K562 (cell line): ENCODE results near the gene ECSIT. TPM values are rescaled to one million over a fixed set of nuclear protein-coding genes. Genes with fewer than 3 reads are reported as not detected.

ENCODE experiments used
- ATAC-seq: fragments of 200-7000 bp; cut with Tn5 transposase; 3 replicates; pipeline ENCODE4 v1.9.1; 2020; ENCODE audit warnings: moderate library complexity
- BruUV-seq: library from RNA; stranded (reverse); fragments of 400-500 nt; replicated peaks from 2 replicates; lab custom pipeline; 2021; lab: Mats Ljungman, UMichigan
- CTCF ChIA-PET: fragments of 300-600 bp; formaldehyde crosslinking; extraction: SDS; loops from one replicate; lab custom pipeline; 2021; ENCODE audit warnings: low intra/inter-chr PET ratio; lab: Yijun Ruan, JAX
- POLR2A ChIA-PET: fragments of 300-600, 350-650 bp; sonication (Branson Sonifier 250); formaldehyde crosslinking; extraction: SDS; loops from one replicate; lab custom pipeline; 2021; ENCODE audit warnings: antibody characterized with exemption, inconsistent platforms; lab: Yijun Ruan, JAX
- DNase-seq, 4 experiments: peaks; one replicate each; pipeline versions ENCODE4 v3.0.0 to v3.0.0-alpha.2; 2011 to 2018; ENCODE audit warnings: low spot score in 3 of 4, mixed read lengths in 3 of 4; ENCODE audit errors: extremely low read depth in 1 of 4
- FAIRE-seq: peaks from 2 replicates; lab custom pipeline; 2011; peaks lifted over from hg19 to GRCh38; lab: Jason Lieb, UNC
- H2AFZ ChIP-seq: 2 replicates; pipeline ENCODE4 v1.6.0; 2011; ENCODE audit warnings: low read depth, low read length, control low read depth, inconsistent platforms
- H3K27ac ChIP-seq: fragments of 200-600 bp; 3 replicates; pipeline ENCODE4 v1.8.0; 2011; ENCODE audit warnings: low read depth, mild to moderate bottlenecking, control low read depth, inconsistent platforms, low read length, moderate library complexity, mixed read lengths; ENCODE audit errors: extremely low read depth
- H3K27me3 ChIP-seq, 2 experiments: fragments of 300-600 bp in 1 of 2; 2 replicates in 1 of 2; 3 replicates in 1 of 2; pipeline versions ENCODE4 v1.6.0 to v1.8.0; 2011; ENCODE audit warnings: inconsistent platforms in 2 of 2, low read length in 2 of 2, mild to moderate bottlenecking in 1 of 2, mixed read lengths in 1 of 2, moderate library complexity in 1 of 2; ENCODE audit not compliant: control insufficient read depth in 2 of 2, insufficient read depth in 2 of 2
- H3K36me3 ChIP-seq: fragments of 300-600 bp; 3 replicates; pipeline ENCODE4 v1.8.0; 2011; ENCODE audit warnings: mild to moderate bottlenecking, low read length, inconsistent platforms; ENCODE audit not compliant: control insufficient read depth, insufficient read depth
- H3K4me1 ChIP-seq, 2 experiments: fragments of 200-600 bp in 1 of 2; replicated peaks in 1 of 2; 2 replicates in 1 of 2; 3 replicates in 1 of 2; pipeline versions ENCODE4 v1.5.1 to v1.8.0; 2011; ENCODE audit warnings: inconsistent platforms in 2 of 2, low read length in 2 of 2, mild to moderate bottlenecking in 1 of 2, mixed read lengths in 1 of 2, moderate library complexity in 1 of 2; ENCODE audit not compliant: control insufficient read depth in 2 of 2, insufficient read depth in 2 of 2
- H3K4me2 ChIP-seq: 2 replicates; pipeline ENCODE4 v1.6.1; 2011; ENCODE audit warnings: low read length, control low read depth, inconsistent platforms, mixed read lengths; ENCODE audit not compliant: insufficient read depth
- H3K4me3 ChIP-seq: fragments of 200-600 bp; sonication (generic), shearing (Covaris generic); 2 replicates; pipeline ENCODE4 v1.5.1; 2016; ENCODE audit warnings: control low read depth, inconsistent platforms
- H3K79me2 ChIP-seq: fragments of 200-600 bp; 3 replicates; pipeline ENCODE4 v1.8.0; 2011; ENCODE audit warnings: low read length, inconsistent platforms; ENCODE audit not compliant: control insufficient read depth, insufficient read depth
- H3K9ac ChIP-seq, 2 experiments: 2 replicates each; pipeline versions ENCODE4 v1.6.0 to v1.6.1; 2011; ENCODE audit warnings: low read depth in 2 of 2, low read length in 2 of 2, control low read depth in 1 of 2, inconsistent platforms in 1 of 2, mild to moderate bottlenecking in 1 of 2, mixed read lengths in 1 of 2; ENCODE audit not compliant: insufficient read depth in 1 of 2
- H3K9me1 ChIP-seq: one replicate; pipeline ENCODE4 v1.6.0; 2011; ENCODE audit warnings: inconsistent platforms, mild to moderate bottlenecking, low read length, moderate library complexity; ENCODE audit not compliant: control insufficient read depth, insufficient read depth
- H3K9me3 ChIP-seq: replicated peaks from 2 replicates; pipeline ENCODE4 v1.5.1; 2011; ENCODE audit warnings: low read depth, low read length, inconsistent platforms; ENCODE audit not compliant: control insufficient read depth, insufficient read depth
- H4K20me1 ChIP-seq: replicated peaks from 2 replicates; pipeline ENCODE4 v1.6.1; 2011; ENCODE audit warnings: low read length, inconsistent platforms, mixed read lengths; ENCODE audit not compliant: control insufficient read depth, insufficient read depth
- ATF7 ChIP-seq: fragments of 450-650 bp; IDR thresholded peaks from 2 replicates; pipeline ENCODE4 v1.7.1; 2014; ENCODE audit warnings: mild to moderate bottlenecking, moderate library complexity
- GTF2F1 ChIP-seq: IDR thresholded peaks from 2 replicates; pipeline ENCODE4 v1.6.1; 2011; ENCODE audit warnings: low read depth, low read length, improper control_type of control experiment
- MAFG ChIP-seq: fragments of 450-650 bp; conservative IDR thresholded peaks from 2 replicates; pipeline ENCODE4 v1.6.1; 2016; ENCODE audit warnings: missing genetic modification characterization, missing compliant biosample characterization
- NR3C1 ChIP-seq: sonication (generic); formaldehyde crosslinking; IDR thresholded peaks from 2 replicates; pipeline ENCODE4 v1.8.1; 2022; ENCODE audit warnings: missing genetic modification reagents
- PCBP1 ChIP-seq: fragments of 200-400 bp; formaldehyde crosslinking; IDR thresholded peaks from 2 replicates; pipeline ENCODE4 v1.6.1; 2018; ENCODE audit warnings: mild to moderate bottlenecking, low read depth, low read length; ENCODE audit not compliant: poor library complexity, severe bottlenecking
- RBM34 ChIP-seq: fragments of 200-400 bp; formaldehyde crosslinking; IDR thresholded peaks from 2 replicates; pipeline ENCODE4 v1.6.1; 2018; ENCODE audit warnings: low read length, borderline replicate concordance; ENCODE audit not compliant: insufficient read depth
- RFX1 ChIP-seq: fragments of 450-650 bp; IDR thresholded peaks from 2 replicates; pipeline ENCODE4 v1.6.1; 2016; ENCODE audit warnings: mild to moderate bottlenecking, moderate library complexity
- SP1 ChIP-seq: sonication (generic); formaldehyde crosslinking; IDR thresholded peaks from 2 replicates; pipeline ENCODE4 v1.8.1; 2022; ENCODE audit warnings: mild to moderate bottlenecking, missing genetic modification reagents
- SP2 ChIP-seq: IDR thresholded peaks from 2 replicates; pipeline ENCODE4 v1.6.1; 2011; ENCODE audit warnings: mild to moderate bottlenecking, low read depth, low read length, moderate library complexity; ENCODE audit not compliant: poor library complexity, severe bottlenecking; ENCODE audit errors: extremely low read depth
- ZBTB1 ChIP-seq: sonication (generic); formaldehyde crosslinking; IDR thresholded peaks from 2 replicates; pipeline ENCODE4 v1.8.1; 2023; ENCODE audit warnings: missing genetic modification reagents, low read depth, mild to moderate bottlenecking, borderline replicate concordance
- ZC3H4 ChIP-seq: sonication (generic); formaldehyde crosslinking; IDR thresholded peaks from 2 replicates; pipeline ENCODE4 v1.9.0; 2021; ENCODE audit warnings: missing genetic modification reagents, borderline replicate concordance
- ZNF239 ChIP-seq: fragments of 250-450 bp; sonication (Bioruptor Pico); IDR thresholded peaks from 2 replicates; pipeline ENCODE4 v1.4.0; 2020; ENCODE audit warnings: mild to moderate bottlenecking
- ZNF282 ChIP-seq: sonication (generic); formaldehyde crosslinking; IDR thresholded peaks from 2 replicates; pipeline ENCODE4 v1.8.1; 2023; ENCODE audit warnings: missing genetic modification reagents
- ZNF589 ChIP-seq: fragments of 200-800 bp; sonication (Bioruptor generic); IDR thresholded peaks from 2 replicates; pipeline ENCODE4 v1.6.1; 2016; ENCODE audit warnings: low read depth, missing genetic modification characterization, missing compliant biosample characterization
- WGBS: fragments of 100-300 bp; shearing (Covaris generic); methylation state at CpG from one replicate; pipeline ENCODE4 v1.1.6; 2016; ENCODE audit warnings: low coverage, mixed read lengths; ENCODE audit not compliant: insufficient coverage; ENCODE audit errors: missing lambda C conversion rate; 5-methylcytosine and 5-hydroxymethylcytosine counted together
- in situ Hi-C: fragments of 300-500 bp; cut with MboI; formaldehyde crosslinking; loops from 4 replicates; pipeline ENCODE4 v1.15.0; 2018; ENCODE audit warnings: inconsistent platforms, mixed read lengths
- intact Hi-C: fragments of 100-400 bp; cut with micrococcal nuclease; formaldehyde crosslinking; loops from 2 replicates; pipeline ENCODE4 v1.14.2; 2022
- polyA plus RNA-seq, 8 experiments: library from polyadenylated mRNA; depleted of rRNA in 4 of 8; stranded (reverse) in 5 of 8; unstranded in 3 of 8; fragments of >200 nt; fragmentation: Nextera tagmentation in 2 of 8; fragmentation: Illumina TruSeq in 1 of 8; extraction: Ambion mirVana in 2 of 8; extraction: Trizol in 1 of 8; gene quantifications; 2 replicates each; pipeline versions ENCODE4 v1.2.1 to v1.2.3, GENCODE V29; 2011 to 2014; ENCODE audit warnings: inconsistent platforms in 1 of 8, missing spikeins in 1 of 8
- total RNA-seq, 7 experiments: library from RNA; depleted of rRNA in 6 of 7; stranded (reverse); fragments of >200 nt in 6 of 7; fragmentation: Illumina TruSeq in 2 of 7; extraction: Trizol in 2 of 7; gene quantifications; 2 replicates each; pipeline versions ENCODE4 v1.2.1 to v1.2.3, GENCODE V29; 2011 to 2021; ENCODE audit warnings: low replicate concordance in 1 of 7
- TF ChIP-seq, protein P1 (sequence below): fragments of 150-350 bp; IDR thresholded peaks from 2 replicates; pipeline ENCODE4 v1.6.1; 2014; ENCODE audit warnings: low read depth, mild to moderate bottlenecking, low read length, borderline replicate concordance

ECSIT gene
- total and polyA plus RNA-seq, 9 of the 15 experiments (the other 6 are each of a cell fraction or from before 2014, with no cell fraction given) = 1.1 to 82.5 (median 43.9) TPM

DNA sequence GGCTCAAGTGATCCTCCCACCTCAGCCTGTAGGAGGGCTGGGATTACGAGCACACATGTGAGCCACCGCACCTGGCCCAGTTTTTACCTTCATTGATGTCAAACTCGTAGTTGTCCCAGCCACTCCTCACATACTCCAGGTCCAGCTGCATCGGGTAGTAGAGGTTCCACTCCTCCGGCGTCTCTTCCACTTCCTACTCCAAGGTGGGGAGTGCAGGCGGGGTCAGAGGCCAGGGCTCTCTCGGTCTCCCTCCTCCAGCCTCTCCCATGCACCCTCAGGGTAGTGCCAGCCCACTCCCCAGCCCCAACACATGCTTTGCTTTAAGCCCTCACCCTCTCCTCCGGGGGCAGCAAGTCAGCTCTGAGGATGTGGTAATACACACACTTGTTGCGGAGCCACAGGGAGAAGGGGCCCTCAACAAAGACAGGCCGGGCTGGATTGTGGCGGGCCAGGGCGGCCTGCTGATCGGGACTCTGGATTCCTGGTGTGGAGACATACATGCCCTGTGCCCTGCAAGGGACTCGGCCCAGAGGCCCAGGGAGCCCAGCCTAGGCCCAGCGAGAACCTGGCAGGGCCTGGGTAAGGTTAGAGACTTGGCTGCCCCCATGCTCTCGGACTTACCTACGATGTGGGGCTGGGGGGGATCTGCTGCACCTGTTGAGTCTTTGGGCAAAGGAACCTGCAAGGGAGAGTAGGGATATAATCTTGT, 21.4 kb downstream of the ECSIT start:
- ChIA-PET POLR2A (interaction anchor here (2.0 kb wide), 1 partner anchor 15 kb away, joined by 5 read pairs; no protein-coding TSS in a partner anchor), CTCF (no interaction called here)
- BruUV-seq = no TSS peak

More for the DNA sequence above, 21.4 kb downstream of the ECSIT start:
- no peak for TF ChIP-seq ZNF239
- TF ChIP-seq, protein P1, sequence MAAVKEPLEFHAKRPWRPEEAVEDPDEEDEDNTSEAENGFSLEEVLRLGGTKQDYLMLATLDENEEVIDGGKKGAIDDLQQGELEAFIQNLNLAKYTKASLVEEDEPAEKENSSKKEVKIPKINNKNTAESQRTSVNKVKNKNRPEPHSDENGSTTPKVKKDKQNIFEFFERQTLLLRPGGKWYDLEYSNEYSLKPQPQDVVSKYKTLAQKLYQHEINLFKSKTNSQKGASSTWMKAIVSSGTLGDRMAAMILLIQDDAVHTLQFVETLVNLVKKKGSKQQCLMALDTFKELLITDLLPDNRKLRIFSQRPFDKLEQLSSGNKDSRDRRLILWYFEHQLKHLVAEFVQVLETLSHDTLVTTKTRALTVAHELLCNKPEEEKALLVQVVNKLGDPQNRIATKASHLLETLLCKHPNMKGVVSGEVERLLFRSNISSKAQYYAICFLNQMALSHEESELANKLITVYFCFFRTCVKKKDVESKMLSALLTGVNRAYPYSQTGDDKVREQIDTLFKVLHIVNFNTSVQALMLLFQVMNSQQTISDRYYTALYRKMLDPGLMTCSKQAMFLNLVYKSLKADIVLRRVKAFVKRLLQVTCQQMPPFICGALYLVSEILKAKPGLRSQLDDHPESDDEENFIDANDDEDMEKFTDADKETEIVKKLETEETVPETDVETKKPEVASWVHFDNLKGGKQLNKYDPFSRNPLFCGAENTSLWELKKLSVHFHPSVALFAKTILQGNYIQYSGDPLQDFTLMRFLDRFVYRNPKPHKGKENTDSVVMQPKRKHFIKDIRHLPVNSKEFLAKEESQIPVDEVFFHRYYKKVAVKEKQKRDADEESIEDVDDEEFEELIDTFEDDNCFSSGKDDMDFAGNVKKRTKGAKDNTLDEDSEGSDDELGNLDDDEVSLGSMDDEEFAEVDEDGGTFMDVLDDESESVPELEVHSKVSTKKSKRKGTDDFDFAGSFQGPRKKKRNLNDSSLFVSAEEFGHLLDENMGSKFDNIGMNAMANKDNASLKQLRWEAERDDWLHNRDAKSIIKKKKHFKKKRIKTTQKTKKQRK = no peak
- TF ChIP-seq NR3C1 (CRISPR knock-in tag) = no peak
- no peak for TF ChIP-seq SP2
- no peak for TF ChIP-seq ZC3H4
- TF ChIP-seq SP1 = no peak
- no peak for TF ChIP-seq GTF2F1
- no peak for TF ChIP-seq RFX1
- TF ChIP-seq RBM34 = no peak
- no peak for TF ChIP-seq ZNF589 (CRISPR knock-in tag)
- TF ChIP-seq ATF7 = no peak
- no peak for TF ChIP-seq ZNF282
- TF ChIP-seq MAFG (tag) = no peak
- no peak for TF ChIP-seq ZBTB1 (CRISPR knock-in tag)
- no peak for TF ChIP-seq PCBP1
- TF ChIP-seq, all 486 proteins: peak for 0
- H3K4me3 ChIP-seq = no peak overlapping the region
- FAIRE-seq (no peak), ATAC-seq (no peak), DNase-seq (no peak)
- H3K4me1 ChIP-seq = peaks cover 7 to 33% of the 10 kb centered on the region in 2 experiments; a peak in 4 of 5 replicates
- WGBS = 90% methylated on average over 18 of the region's 18 CpGs
- peak overlapping the region in 1 of 2 experiments; percentile 4; a peak in 1 of 4 replicates for H3K9ac ChIP-seq
- H3K36me3 ChIP-seq = peaks cover 25% of the 10 kb centered on the region; the same call in 2 of the 3 replicates
- no peaks in the 10 kb centered on the region for H3K27me3 ChIP-seq
- H3K27ac ChIP-seq = no peak overlapping the region
- no peak overlapping the region for H3K4me2 ChIP-seq
- intact Hi-C loops = no loop called here
- no peaks in the 10 kb centered on the region for H3K9me3 ChIP-seq
- H4K20me1 ChIP-seq = no peaks in the 10 kb centered on the region
- in situ Hi-C loops = no loop called here
- no peak overlapping the region for H2AFZ ChIP-seq
- no peaks in the 10 kb centered on the region for H3K9me1 ChIP-seq
- H3K79me2 ChIP-seq = 0 out of 3 replicates have a peak, but pooled peaks cover 3% of the 10 kb centered on the region
